Measurements from ENCODE around the gene VRK2. TPM values are rescaled to one million over a fixed set of nuclear protein-coding genes. Genes with fewer than 3 reads are reported as not detected.

VRK2 gene
- total and polyA plus RNA-seq, 10 of the 15 experiments (the other 5 are each of a cell fraction or from before 2014, with no cell fraction given): 26.5 to 78.0 (median 57.3) TPM

- TF ChIP-seq IKZF2 (IDR thresholded peaks at IDR 0.05) (peak; percentile 14 to 32; a peak in 1 of 4 replicates), TARDBP (IDR thresholded peaks at IDR 0.05; ENCODE audit: borderline replicate concordance) (no peak), CBX3 (IDR thresholded peaks at IDR 0.05; ENCODE audit: borderline replicate concordance, low read depth) (no peak), SUZ12 (IDR thresholded peaks at IDR 0.05; ENCODE audit: unreplicated experiment) (no peak), NFYA (IDR thresholded peaks at IDR 0.05; ENCODE audit: borderline replicate concordance, low read depth, low read length) (no peak), NFYB (IDR thresholded peaks at IDR 0.05; ENCODE audit: insufficient read depth, low read depth, low read length) (no peak), EZH2 (IDR thresholded peaks at IDR 0.05; ENCODE audit: borderline replicate concordance, control insufficient read depth, low read depth, low read length) (no peak), WRNIP1 (IDR thresholded peaks at IDR 0.05; ENCODE audit: borderline replicate concordance, low read depth, low read length) (no peak), EGR1 (IDR thresholded peaks at IDR 0.05; ENCODE audit: borderline replicate concordance in 1 of 2, low read depth in 2 of 2, low read length in 2 of 2) (no peak)
Measured at GRCh38 chr2:58019229-58019628, 27.4 kb upstream of the VRK2 start (continued).

GRCh38 chr2:58025150-58025933, 21.3 kb upstream of the VRK2 start:
- ChIA-PET SMC1A (ENCODE audit: uncharacterized antibody, unreplicated experiment) (interaction anchor here (1.0 to 9.9 kb wide), 9 partner anchors 9 to 116 kb away, joined by 3 to 83 read pairs (median 4); no protein-coding TSS in a partner anchor), RAD21 (ENCODE audit: unreplicated experiment) (interaction anchor here (0.7 to 2.0 kb wide), 5 partner anchors 18 to 119 kb away, joined by 3 to 8 read pairs (median 4); no protein-coding TSS in a partner anchor), CTCF (interaction anchor here (1.0 to 1.4 kb wide), 4 partner anchors 12 to 116 kb away, joined by 3 to 6 read pairs (median 3); no protein-coding TSS in a partner anchor), POLR2A (interaction anchor here (1.0 to 1.9 kb wide), 3 partner anchors 8 to 15 kb away, joined by 3 to 4 read pairs (median 4); no protein-coding TSS in a partner anchor)
- H3K27ac ChIP-seq (ENCODE audit: control insufficient read depth, insufficient read depth): no peak overlapping the region
- no peaks in the 10 kb centered on the region for H3K27me3 ChIP-seq (replicated peaks in 1 of 2; ENCODE audit: control insufficient read depth in 2 of 2, insufficient read depth in 2 of 2, low read length in 1 of 2)
- 36% methylated on average over 2 of the region's 2 CpGs for WGBS (ENCODE audit: insufficient coverage, insufficient replicate concordance, low lambda C conversion rate, missing lambda C conversion rate)
- H3K4me2 ChIP-seq (ENCODE audit: control insufficient read depth, insufficient read depth): no peak overlapping the region
- DNase-seq (ENCODE audit: low read depth, low spot score): no peak
- intact Hi-C loops (cut with micrococcal nuclease; ENCODE audit: unreplicated experiment): loop anchor here (2.0 kb wide), 1 partner anchor 21 kb away; the partner anchor contains the start of gene VRK2
- ATAC-seq: peak; percentile 54
- H3K9me3 ChIP-seq (replicated peaks; ENCODE audit: control insufficient read depth, insufficient read depth, low read length): peaks cover 3% of the 10 kb centered on the region; the same call in 2 of the 3 replicates
- H3K4me3 ChIP-seq: no peak overlapping the region
- H2AFZ ChIP-seq (ENCODE audit: control insufficient read depth, low read depth, low read length): no peak overlapping the region
- H3K9ac ChIP-seq (ENCODE audit: control insufficient read depth, insufficient read depth, low read length): no peak overlapping the region
- in situ Hi-C loops (cut with MboI): no loop called here
- BruUV-seq (replicated peaks): no TSS peak
- no peaks in the 10 kb centered on the region for H3K36me3 ChIP-seq (ENCODE audit: control insufficient read depth in 2 of 2, insufficient read depth in 2 of 2, low read length in 1 of 2)
- H3K79me2 ChIP-seq (ENCODE audit: control insufficient read depth, insufficient read depth, low read length): no peaks in the 10 kb centered on the region
- H3K4me1 ChIP-seq (ENCODE audit: control insufficient read depth, insufficient read depth, low read length): peaks cover 14% of the 10 kb centered on the region
- no peaks in the 10 kb centered on the region for H4K20me1 ChIP-seq (ENCODE audit: control insufficient read depth, insufficient read depth)
- FAIRE-seq: no peak
- TF ChIP-seq NFYB (IDR thresholded peaks at IDR 0.05; ENCODE audit: insufficient read depth, low read depth, low read length) (no peak), IRF4 (IDR thresholded peaks at IDR 0.05; ENCODE audit: low read depth, low read length) (no peak), ZNF592 (IDR thresholded peaks at IDR 0.05) (no peak), BCL3 (IDR thresholded peaks at IDR 0.05; ENCODE audit: borderline replicate concordance, insufficient read depth, low read depth, low read length, poor library complexity, severe bottlenecking) (no peak), TBL1XR1 (IDR thresholded peaks at IDR 0.05; ENCODE audit: low read depth, low read length) (no peak), ZNF217 (IDR thresholded peaks at IDR 0.05) (peak; percentile 44; the same call in 1 of the 2 replicates), RELA (IDR thresholded peaks at IDR 0.05; ENCODE audit: borderline replicate concordance, partially characterized antibody) (no peak), DPF2 (IDR thresholded peaks at IDR 0.05) (0 out of 2 replicates have a peak, but pooled peaks have one; percentile 52)
